ENCODE data around the gene FHIT.

Gene FHIT

DNA sequence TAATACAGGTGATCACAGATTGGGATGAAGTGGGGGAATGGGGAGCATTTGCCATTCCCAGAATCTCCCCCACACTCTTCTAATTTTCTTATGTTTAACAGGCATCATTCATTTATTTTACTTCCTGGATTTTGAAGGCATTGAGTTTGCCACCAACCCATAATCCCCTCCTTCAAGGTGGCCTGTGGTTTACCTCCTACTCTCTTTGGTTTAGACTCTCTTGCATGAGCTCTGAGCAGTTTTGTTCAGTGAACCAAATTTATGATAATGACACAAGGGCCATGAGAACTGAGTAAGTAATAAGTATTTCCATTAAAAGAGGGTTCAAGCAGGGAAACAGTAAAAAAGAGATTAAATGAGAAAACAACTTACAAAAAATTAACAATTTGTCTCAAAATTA is 1498.3 kb downstream of the FHIT start:
- no peaks in the 10 kb centered on the region for H3K9me3 Mint-ChIP-seq
- no peak overlapping the region for H3K27ac Mint-ChIP-seq
- H3K36me3 Mint-ChIP-seq (ENCODE audit: low read depth), result no peaks in the 10 kb centered on the region
- no peak for TF ChIP-seq CTCF (IDR thresholded peaks at IDR 0.05; ENCODE audit: unreplicated experiment in 3 of 3)
- H3K4me3 Mint-ChIP-seq, result no peak overlapping the region
- peaks cover 5% of the 10 kb centered on the region for H3K4me1 Mint-ChIP-seq
- H3K27me3 Mint-ChIP-seq (ENCODE audit: low read depth), result peaks cover 3% of the 10 kb centered on the region

DNA sequence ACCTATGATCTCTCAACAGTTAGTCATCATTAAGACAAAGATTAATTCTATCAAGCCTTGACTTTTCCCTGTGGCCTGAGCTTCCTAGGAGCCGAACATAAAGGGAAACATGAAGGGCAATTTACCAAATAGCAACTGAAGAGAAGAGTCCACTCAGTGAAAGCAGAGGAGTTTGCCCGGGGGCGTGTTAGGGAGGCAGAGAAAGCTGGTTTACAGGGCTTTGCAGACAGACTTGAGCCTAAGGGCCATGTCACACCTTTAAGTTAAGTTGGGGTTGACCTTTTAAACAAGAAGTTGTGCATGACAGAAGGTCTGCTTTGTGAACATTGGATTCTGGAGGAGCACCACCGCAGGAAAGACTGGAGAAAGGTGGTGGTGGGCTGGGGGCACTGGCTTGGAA is 1499.6 kb downstream of the FHIT start:
- H3K4me1 Mint-ChIP-seq, result peaks cover 5% of the 10 kb centered on the region
- H3K36me3 Mint-ChIP-seq (ENCODE audit: low read depth), result no peaks in the 10 kb centered on the region
- H3K27ac Mint-ChIP-seq, result no peak overlapping the region

GRCh38 chr3:59750391-59750790 is 1500.9 kb downstream of the FHIT start:
- TF ChIP-seq CTCF (IDR thresholded peaks at IDR 0.05; ENCODE audit: unreplicated experiment in 3 of 3), result no peak
- peaks cover 5% of the 10 kb centered on the region for H3K4me1 Mint-ChIP-seq
- H3K9me3 Mint-ChIP-seq, result no peaks in the 10 kb centered on the region

More for the DNA sequence above, 1499.6 kb downstream of the FHIT start:
- TF ChIP-seq CTCF (IDR thresholded peaks at IDR 0.05; ENCODE audit: unreplicated experiment in 3 of 3), result no peak
- H3K4me3 Mint-ChIP-seq, result no peak overlapping the region
- H3K27me3 Mint-ChIP-seq (ENCODE audit: low read depth), result peaks cover 3% of the 10 kb centered on the region
- no peaks in the 10 kb centered on the region for H3K9me3 Mint-ChIP-seq

GRCh38 chr3:59749291-59749690 is 1502.0 kb downstream of the FHIT start:
- Mint-ChIP-seq H3K9me3 (no peaks in the 10 kb centered on the region), H3K4me3 (no peak overlapping the region), H3K27me3 (ENCODE audit: low read depth) (peaks cover 3% of the 10 kb centered on the region), H3K27ac (no peak overlapping the region), H3K36me3 (ENCODE audit: low read depth) (no peaks in the 10 kb centered on the region), H3K4me1 (peaks cover 3% of the 10 kb centered on the region)
- TF ChIP-seq CTCF (IDR thresholded peaks at IDR 0.05; ENCODE audit: unreplicated experiment in 3 of 3), result no peak

More at GRCh38 chr3:59750391-59750790, 1500.9 kb downstream of the FHIT start:
- Mint-ChIP-seq H3K4me3 (no peak overlapping the region), H3K27ac (no peak overlapping the region), H3K36me3 (ENCODE audit: low read depth) (no peaks in the 10 kb centered on the region), H3K27me3 (ENCODE audit: low read depth) (peaks cover 3% of the 10 kb centered on the region)

DNA sequence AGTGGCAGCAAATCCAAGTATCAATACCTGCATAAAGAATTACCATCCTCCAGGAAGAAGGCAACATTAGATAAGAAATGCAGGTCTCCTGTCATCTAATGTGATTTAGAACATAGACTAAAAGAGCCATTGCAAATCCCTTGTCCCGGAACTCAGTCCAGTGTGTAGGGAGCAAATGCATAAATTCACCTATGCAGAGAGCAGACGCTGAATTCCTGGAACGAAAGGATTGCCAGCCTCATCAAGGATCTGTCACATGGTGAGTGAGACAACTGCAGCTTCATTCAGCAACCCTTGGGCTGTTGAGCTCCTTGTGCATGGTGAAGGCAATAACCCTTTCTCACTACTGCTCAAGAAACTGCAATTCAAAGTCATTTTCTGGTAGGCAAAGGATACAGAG is 1504.7 kb downstream of the FHIT start:
- TF ChIP-seq CTCF (IDR thresholded peaks at IDR 0.05; ENCODE audit: unreplicated experiment in 3 of 3), result no peak
- Mint-ChIP-seq H3K27ac (no peak overlapping the region), H3K36me3 (ENCODE audit: low read depth) (no peaks in the 10 kb centered on the region), H3K4me3 (no peak overlapping the region), H3K27me3 (ENCODE audit: low read depth) (peaks cover 1% of the 10 kb centered on the region), H3K9me3 (peaks cover 3% of the 10 kb centered on the region), H3K4me1 (no peaks in the 10 kb centered on the region)

GRCh38 chr3:59737241-59737640 is 1514.0 kb downstream of the FHIT start:
- H3K27me3 Mint-ChIP-seq (ENCODE audit: low read depth), result peaks cover 6% of the 10 kb centered on the region
- peaks cover 13% of the 10 kb centered on the region for H3K4me1 Mint-ChIP-seq
- H3K36me3 Mint-ChIP-seq (ENCODE audit: low read depth), result no peaks in the 10 kb centered on the region
- H3K4me3 Mint-ChIP-seq, result no peak overlapping the region
- H3K27ac Mint-ChIP-seq, result no peak overlapping the region
- H3K9me3 Mint-ChIP-seq, result no peaks in the 10 kb centered on the region
- no peak for TF ChIP-seq CTCF (IDR thresholded peaks at IDR 0.05; ENCODE audit: unreplicated experiment in 3 of 3)

All from nephron (organoid).